ENCODE data around the gene CAPN2.

DNA sequence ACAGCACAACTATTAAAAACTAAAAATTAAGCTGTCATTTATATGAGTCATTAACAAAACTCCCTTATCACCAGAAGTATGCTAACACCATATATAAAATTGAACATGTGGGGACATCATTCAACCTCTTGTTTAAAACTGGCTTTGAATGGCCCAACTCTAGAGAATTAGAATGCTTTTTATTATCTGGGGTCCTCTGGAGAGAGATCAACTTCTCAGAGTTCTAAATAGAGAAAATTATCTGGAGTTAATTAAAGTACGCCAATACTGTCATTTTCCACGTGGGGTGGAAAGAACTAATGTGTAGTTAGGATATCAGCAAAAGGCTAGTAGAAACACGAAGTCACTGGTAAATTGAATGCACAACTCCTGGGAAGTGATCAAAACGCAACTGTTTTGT lies 21.2 kb upstream of the CAPN2 start:
- TF ChIP-seq, protein P1, sequence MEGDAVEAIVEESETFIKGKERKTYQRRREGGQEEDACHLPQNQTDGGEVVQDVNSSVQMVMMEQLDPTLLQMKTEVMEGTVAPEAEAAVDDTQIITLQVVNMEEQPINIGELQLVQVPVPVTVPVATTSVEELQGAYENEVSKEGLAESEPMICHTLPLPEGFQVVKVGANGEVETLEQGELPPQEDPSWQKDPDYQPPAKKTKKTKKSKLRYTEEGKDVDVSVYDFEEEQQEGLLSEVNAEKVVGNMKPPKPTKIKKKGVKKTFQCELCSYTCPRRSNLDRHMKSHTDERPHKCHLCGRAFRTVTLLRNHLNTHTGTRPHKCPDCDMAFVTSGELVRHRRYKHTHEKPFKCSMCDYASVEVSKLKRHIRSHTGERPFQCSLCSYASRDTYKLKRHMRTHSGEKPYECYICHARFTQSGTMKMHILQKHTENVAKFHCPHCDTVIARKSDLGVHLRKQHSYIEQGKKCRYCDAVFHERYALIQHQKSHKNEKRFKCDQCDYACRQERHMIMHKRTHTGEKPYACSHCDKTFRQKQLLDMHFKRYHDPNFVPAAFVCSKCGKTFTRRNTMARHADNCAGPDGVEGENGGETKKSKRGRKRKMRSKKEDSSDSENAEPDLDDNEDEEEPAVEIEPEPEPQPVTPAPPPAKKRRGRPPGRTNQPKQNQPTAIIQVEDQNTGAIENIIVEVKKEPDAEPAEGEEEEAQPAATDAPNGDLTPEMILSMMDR (conservative IDR thresholded peaks at IDR 0.05) = no peak
- TF ChIP-seq ZFX (IDR thresholded peaks at IDR 0.05) = no peak

Measured in C4-2B (cell line).